Gastrocnemius medialis (tissue), 4 donors: ENCODE results near the gene ROBO2.

ENCODE experiments used
- POLR2A ChIP-seq, 2 donors: fragments of 450-650 bp; IDR thresholded peaks; one replicate each; pipeline ENCODE4 v1.6.1; 2017; ENCODE audit warnings: antibody characterized with exemption in 2 of 2, mild to moderate bottlenecking in 2 of 2, moderate library complexity in 2 of 2
- TF ChIP-seq, protein P1 (sequence below), 5 experiments: fragments of 450-650 bp in 3 of 5; fragments of 200-600 bp in 2 of 5; sonication (generic) in 2 of 5; IDR thresholded peaks in 4 of 5; conservative IDR thresholded peaks in 1 of 5; 1 replicate in 4 of 5; 2 replicates in 1 of 5; pipeline ENCODE4 v1.5.1; 2016 to 2019; ENCODE audit warnings: antibody characterized with exemption in 5 of 5, mild to moderate bottlenecking in 3 of 5, moderate library complexity in 3 of 5

DNA sequence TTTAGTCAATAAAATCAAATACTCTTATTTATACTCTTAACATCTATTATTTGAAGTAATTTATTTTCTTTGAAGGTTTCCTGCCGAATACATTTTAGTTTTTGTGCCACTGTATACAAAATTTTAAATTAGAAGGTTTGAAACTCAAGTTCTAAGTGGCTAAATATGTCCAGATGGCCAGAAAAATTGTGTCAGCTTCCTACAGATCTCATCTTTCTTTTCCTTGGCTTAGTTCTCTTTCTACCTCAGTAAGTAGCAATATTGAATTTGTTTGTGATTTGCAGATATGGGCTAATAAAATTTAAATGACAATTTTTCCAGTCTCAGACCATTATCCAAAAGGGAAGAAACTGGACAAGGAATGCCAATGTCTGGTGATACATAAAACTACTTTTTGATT lies 452.1 kb downstream of the ROBO2 start:
- no peak for TF ChIP-seq POLR2A (IDR thresholded peaks at IDR 0.05)
- TF ChIP-seq, protein P1, sequence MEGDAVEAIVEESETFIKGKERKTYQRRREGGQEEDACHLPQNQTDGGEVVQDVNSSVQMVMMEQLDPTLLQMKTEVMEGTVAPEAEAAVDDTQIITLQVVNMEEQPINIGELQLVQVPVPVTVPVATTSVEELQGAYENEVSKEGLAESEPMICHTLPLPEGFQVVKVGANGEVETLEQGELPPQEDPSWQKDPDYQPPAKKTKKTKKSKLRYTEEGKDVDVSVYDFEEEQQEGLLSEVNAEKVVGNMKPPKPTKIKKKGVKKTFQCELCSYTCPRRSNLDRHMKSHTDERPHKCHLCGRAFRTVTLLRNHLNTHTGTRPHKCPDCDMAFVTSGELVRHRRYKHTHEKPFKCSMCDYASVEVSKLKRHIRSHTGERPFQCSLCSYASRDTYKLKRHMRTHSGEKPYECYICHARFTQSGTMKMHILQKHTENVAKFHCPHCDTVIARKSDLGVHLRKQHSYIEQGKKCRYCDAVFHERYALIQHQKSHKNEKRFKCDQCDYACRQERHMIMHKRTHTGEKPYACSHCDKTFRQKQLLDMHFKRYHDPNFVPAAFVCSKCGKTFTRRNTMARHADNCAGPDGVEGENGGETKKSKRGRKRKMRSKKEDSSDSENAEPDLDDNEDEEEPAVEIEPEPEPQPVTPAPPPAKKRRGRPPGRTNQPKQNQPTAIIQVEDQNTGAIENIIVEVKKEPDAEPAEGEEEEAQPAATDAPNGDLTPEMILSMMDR (IDR thresholded peaks at IDR 0.05 in 4 of 5, conservative IDR thresholded peaks at IDR 0.05 in 1 of 5): no peak
